Psoas muscle (tissue), 8 donors: ENCODE measurements around the gene THADA. TPM values are rescaled to one million over a fixed set of nuclear protein-coding genes. Genes with fewer than 3 reads are reported as not detected.

ENCODE experiments used
- ATAC-seq, 4 donors: fragments of 200-7000 bp; cut with Tn5 transposase; one replicate each; pipeline ENCODE4 v1.9.1; 2020; ENCODE audit warnings: moderate library complexity in 3 of 4, mild to moderate bottlenecking in 2 of 4
- DNase-seq, 2 donors: peaks; one replicate each; pipeline ENCODE4 v3.0.0-alpha.2; 2020
- H3K27ac ChIP-seq: fragments of 200-600 bp; one replicate; pipeline ENCODE4 v1.8.0; 2022
- H3K27me3 ChIP-seq, 3 donors: fragments of 200-600 bp in 1 of 3; one replicate each; pipeline versions ENCODE4 v1.6.1 to v1.8.0; 2013 to 2022; ENCODE audit warnings: low read length in 2 of 3, mild to moderate bottlenecking in 2 of 3, moderate library complexity in 1 of 3; ENCODE audit not compliant: insufficient read depth in 3 of 3
- H3K36me3 ChIP-seq, 2 donors: fragments of 200-600 bp in 1 of 2; one replicate each; pipeline versions ENCODE4 v1.6.1 to v1.8.0; 2013 to 2022; ENCODE audit warnings: low read depth in 1 of 2, mild to moderate bottlenecking in 1 of 2, moderate library complexity in 1 of 2; ENCODE audit not compliant: insufficient read depth in 1 of 2
- H3K4me1 ChIP-seq: fragments of 200-600 bp; one replicate; pipeline ENCODE4 v1.8.0; 2022
- H3K4me3 ChIP-seq: fragments of 200-600 bp; one replicate; pipeline ENCODE4 v1.8.0; 2022; ENCODE audit warnings: mild to moderate bottlenecking
- H3K9me3 ChIP-seq: fragments of 200-600 bp; one replicate; pipeline ENCODE4 v1.8.0; 2022
- CTCF ChIP-seq: fragments of 200-600 bp; IDR thresholded peaks from one replicate; pipeline ENCODE4 v1.8.0; 2022; ENCODE audit warnings: antibody characterized with exemption
- WGBS, 3 donors: extraction: QIAGEN DNeasy Blood & Tissue Kit; methylation state at CpG; one replicate each; pipeline versions ENCODE4 v1.1.6 to v1.1.7; 2013; 5-methylcytosine and 5-hydroxymethylcytosine counted together
- intact Hi-C, 2 donors: fragments of 100-400 bp; cut with DNase I; formaldehyde crosslinking; loops; one replicate each; pipeline versions ENCODE4 v1.11.0 to v1.14.2; 2022
- polyA plus RNA-seq, 3 donors: library from polyadenylated mRNA; stranded (reverse); fragments of 200-250 nt; gene quantifications; one replicate each; pipeline ENCODE4 v1.2.3, GENCODE V29; 2013
- total RNA-seq, 4 donors: library from RNA; stranded (reverse); fragmentation: NEBNext Ultra II Directional in 2 of 4; extraction: Animal tissue kit (Norgen Biotek cat#: 25700) in 2 of 4; gene quantifications; one replicate each; pipeline versions ENCODE4 v1.2.1 to v1.2.4, GENCODE V29; 2021 to 2023
- donor health status: healthy with polysubstance abuse.
- donor health status: DM: no; HTN: no; CAD: no; lungs with moderate emphysema.
- donor health status: Bipolar disorder and iron deficiency.
- donor health status: healthy.
- donor health status: DM: yes; HTN: yes; CAD: no.
- donor health status: DM: no; HTN: no; CAD: no.
- donor health status: DM: no; HTN: no; CAD: no.
- donor health status: DM: yes; HTN: yes; CAD: no.

THADA gene
- total and polyA plus RNA-seq, 7 donors, result 8.1 to 17.4 (median 11.6) TPM

- Histone ChIP-seq H3K9me3 (no peaks in the 10 kb centered on the region), H3K4me1 (peaks cover 34% of the 10 kb centered on the region), H3K36me3 (peaks cover 0 to 4% of the 10 kb centered on the region in 2 donors), H3K27ac (no peak overlapping the region), H3K4me3 (no peak overlapping the region), H3K27me3 (no peaks in the 10 kb centered on the region)
- no peak for ATAC-seq
- intact Hi-C loops, result no loop called here
- WGBS, 3 donors, result 52 to 62% (median 53%) methylated on average over 4 of the region's 4 CpGs
- no peak for TF ChIP-seq CTCF
- no peak for DNase-seq
These were observed 204.0 kb downstream of the THADA start for GRCh38 chr2:43391878-43392215.

DNA sequence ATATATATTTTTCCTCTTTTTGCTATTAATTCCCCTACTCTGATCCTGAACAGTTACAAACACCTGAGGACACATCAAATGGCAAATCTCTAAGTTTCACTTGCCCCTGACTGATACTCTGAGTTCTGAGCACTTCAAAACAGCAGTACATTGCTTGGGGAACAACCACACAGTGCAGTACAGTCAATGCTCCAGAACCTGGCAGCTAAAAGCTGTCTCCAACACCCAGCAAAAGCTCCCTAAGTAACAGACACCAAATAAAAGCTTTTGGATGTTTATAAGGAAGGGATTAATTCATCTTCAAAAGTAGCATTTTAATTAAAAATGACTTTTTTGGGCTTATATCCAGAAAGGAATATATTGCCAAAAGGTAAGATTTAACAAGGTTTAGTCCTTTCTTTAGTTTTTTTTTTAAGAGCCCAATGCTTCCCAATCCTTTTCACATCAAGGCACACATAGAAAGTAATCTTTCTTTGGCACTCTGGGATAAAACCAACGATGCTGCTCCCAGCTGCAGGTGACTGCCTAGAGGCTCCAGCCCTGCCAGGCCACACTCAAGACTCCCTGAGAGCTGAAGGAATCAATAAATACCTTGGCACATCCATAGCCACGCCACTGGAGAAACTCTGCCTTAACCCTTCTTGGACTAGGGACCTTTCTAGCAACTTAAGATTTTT is 204.5 kb downstream of the THADA start:
- H3K9me3 ChIP-seq, result no peaks in the 10 kb centered on the region
- DNase-seq (no peak), ATAC-seq (peak in 1 of 4 donors; percentile 36)
- intact Hi-C loops, result no loop called here
- no peak overlapping the region for H3K27ac ChIP-seq
- no peak for TF ChIP-seq CTCF
- H3K27me3 ChIP-seq, result no peaks in the 10 kb centered on the region
- H3K4me1 ChIP-seq, result peaks cover 34% of the 10 kb centered on the region
- no peaks in the 10 kb centered on the region for H3K36me3 ChIP-seq
- WGBS, 3 donors, result 39 to 44% (median 42%) methylated on average over 2 of the region's 2 CpGs
- no peak overlapping the region for H3K4me3 ChIP-seq

GRCh38 chr2:43389581-43390466 is 206.0 kb downstream of the THADA start:
- H3K36me3 ChIP-seq, result no peaks in the 10 kb centered on the region
- H3K4me1 ChIP-seq, result peaks cover 34% of the 10 kb centered on the region
- H3K27me3 ChIP-seq, result no peaks in the 10 kb centered on the region
- DNase-seq (no peak), ATAC-seq (no peak)
- H3K4me3 ChIP-seq, result no peak overlapping the region
- no peaks in the 10 kb centered on the region for H3K9me3 ChIP-seq
- intact Hi-C loops, result loop anchor here in 1 of 2 donors (5.0 kb wide), 1 partner anchor 43 kb away; no protein-coding TSS in a partner anchor
- H3K27ac ChIP-seq, result no peak overlapping the region
- no peak for TF ChIP-seq CTCF
- 90 to 96% (median 96%) methylated on average over 6 of the region's 6 CpGs for WGBS, 3 donors

- WGBS, 3 donors, result 32 to 54% (median 38%) methylated on average over 2 of the region's 2 CpGs
- intact Hi-C loops, result loop anchor here in 1 of 2 donors (5.0 kb wide), 1 partner anchor 41 kb away; no protein-coding TSS in a partner anchor
- H3K4me1 ChIP-seq, result peaks cover 34% of the 10 kb centered on the region
- H3K27me3 ChIP-seq, result no peaks in the 10 kb centered on the region
- ATAC-seq (peak in 1 of 4 donors; percentile 19), DNase-seq (no peak)
- H3K4me3 ChIP-seq, result no peak overlapping the region
- no peaks in the 10 kb centered on the region for H3K9me3 ChIP-seq
- TF ChIP-seq CTCF, result no peak
- H3K27ac ChIP-seq, result peak overlapping the region; percentile 57
- no peaks in the 10 kb centered on the region for H3K36me3 ChIP-seq
These were observed 207.5 kb downstream of the THADA start for GRCh38 chr2:43388371-43388770.
